C4-2B (cell line): ENCODE data around the gene COL19A1.
A peak's percentile ranks its signal among the peaks of the same experiment; 100 is the strongest.

Experiments
- H3K27ac ChIP-seq: fragments of 450-650 bp; 2 replicates; pipeline ENCODE4 v1.5.1; 2017
- CTCF ChIP-seq: fragments of 450-650 bp; conservative IDR thresholded peaks from 2 replicates; pipeline ENCODE4 v1.5.1; 2017; ENCODE audit warnings: mild to moderate bottlenecking
- ZFX ChIP-seq: fragments of 450-650 bp; IDR thresholded peaks from 2 replicates; pipeline ENCODE4 v1.6.1; 2017

The COL19A1 gene

GRCh38 chr6:69866770-69867638, 648 bp downstream of the COL19A1 start:
- TF ChIP-seq ZFX (no peak), CTCF (peak; percentile 30)
- no peak overlapping the region for H3K27ac ChIP-seq

DNA sequence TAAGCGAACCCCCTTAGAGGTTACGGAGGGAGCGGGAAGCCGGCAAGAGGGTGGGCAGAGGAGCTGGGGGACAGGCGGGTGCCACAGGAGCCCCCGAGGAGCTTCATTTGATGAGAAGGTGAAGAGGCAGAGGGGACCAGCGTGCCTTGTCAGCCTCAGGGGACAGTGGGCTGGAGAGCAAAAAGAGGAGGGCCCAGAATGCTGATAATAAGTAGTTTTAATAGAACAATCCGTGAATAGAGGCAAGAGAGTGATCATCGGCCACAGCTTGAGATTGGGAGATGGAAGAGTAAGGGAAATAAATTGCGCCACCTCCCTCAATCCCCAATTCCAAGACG, 1.3 kb downstream of the COL19A1 start:
- no peak overlapping the region for H3K27ac ChIP-seq
- no peak for TF ChIP-seq CTCF
- no peak for TF ChIP-seq ZFX

DNA sequence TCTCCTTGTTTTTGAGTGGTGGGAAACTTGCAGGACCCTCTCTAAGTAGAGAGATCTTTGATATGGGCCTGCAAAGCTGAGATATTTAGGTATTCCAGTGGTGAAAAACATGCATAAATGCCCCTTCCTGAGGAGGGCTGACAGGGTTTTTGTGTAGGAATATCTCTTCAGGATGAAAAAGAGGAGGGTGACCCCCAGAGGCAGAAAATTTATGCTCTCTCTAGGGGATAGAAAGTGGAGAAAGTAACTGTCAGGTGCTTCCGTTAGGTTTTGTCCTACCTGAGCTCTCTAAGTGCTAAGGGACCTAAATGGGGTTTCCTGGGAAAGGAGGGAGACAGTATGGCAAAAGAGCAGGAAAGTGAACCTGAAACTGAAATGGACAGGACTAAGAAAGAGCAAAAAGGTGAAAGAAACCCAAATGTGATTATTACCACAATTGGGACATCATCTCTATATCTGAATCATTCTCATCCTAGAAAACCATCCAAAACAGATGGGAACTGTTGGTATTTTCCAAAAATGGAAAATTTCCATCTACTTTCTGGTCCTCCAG, 2.0 kb downstream of the COL19A1 start:
- H3K27ac ChIP-seq = no peak overlapping the region
- TF ChIP-seq ZFX = no peak
- no peak for TF ChIP-seq CTCF

DNA sequence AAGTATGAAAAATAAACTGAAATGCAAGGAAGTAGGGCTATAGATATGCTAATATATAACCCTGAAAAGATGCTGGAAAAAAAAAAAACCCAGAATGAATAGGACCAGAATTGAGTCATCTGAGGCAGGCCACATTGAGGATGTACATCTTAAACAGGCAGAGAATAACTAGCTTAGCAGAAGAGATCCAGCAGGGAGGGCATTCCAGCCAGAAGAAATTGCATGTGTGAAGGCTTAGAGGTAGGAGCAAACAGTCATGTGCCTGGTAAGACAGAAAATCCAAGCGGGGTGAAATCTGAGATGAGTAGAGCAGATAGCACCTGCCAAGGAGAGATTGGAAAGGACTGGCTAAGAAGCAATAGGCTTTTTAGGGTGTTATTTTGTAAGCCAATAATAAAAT, 2.6 kb downstream of the COL19A1 start:
- H3K27ac ChIP-seq = no peak overlapping the region

GRCh38 chr6:69871107-69871506, 4.8 kb downstream of the COL19A1 start:
- no peak for TF ChIP-seq ZFX
- no peak for TF ChIP-seq CTCF
- H3K27ac ChIP-seq = no peak overlapping the region

More for the DNA sequence above, 2.6 kb downstream of the COL19A1 start:
- no peak for TF ChIP-seq CTCF
- TF ChIP-seq ZFX = no peak

- no peak overlapping the region for H3K27ac ChIP-seq
- TF ChIP-seq ZFX (no peak), CTCF (no peak)
Observed at GRCh38 chr6:69873291-69873690, 6.9 kb downstream of the COL19A1 start.

DNA sequence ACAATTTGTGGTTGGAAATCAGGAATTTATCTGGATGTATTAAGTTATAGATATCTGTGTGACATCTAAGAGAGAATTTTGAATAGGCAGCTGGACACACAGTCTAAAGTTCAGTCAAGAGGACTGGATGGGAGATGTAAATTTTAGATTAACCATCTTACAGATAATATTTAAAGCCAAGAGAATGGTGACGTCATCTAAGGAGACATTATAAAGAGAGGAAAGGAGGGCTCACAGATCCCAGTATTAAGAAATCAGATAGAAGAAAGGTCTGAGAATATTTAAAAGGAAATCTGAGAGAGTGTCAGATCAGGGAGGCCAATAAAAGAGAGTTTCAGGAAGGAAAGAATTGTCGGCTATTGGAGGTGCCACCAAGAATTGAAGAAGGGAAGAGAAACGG, 9.4 kb downstream of the COL19A1 start:
- no peak overlapping the region for H3K27ac ChIP-seq
- TF ChIP-seq CTCF (no peak), ZFX (no peak)
